Stimulated activated CD4-positive, alpha-beta T cell treated with anti-CD3 and anti-CD28 coated beads, Interleukin-4, amount 100 ng/mL, for 48 hours (primary cell): ENCODE results near the gene TNS1.

ENCODE experiments used
- DNase-seq, 2 donors: peaks; one replicate each; pipeline ENCODE4 v3.0.0-alpha.2; 2020; ENCODE audit warnings: low read depth in 2 of 2

Gene TNS1

DNA sequence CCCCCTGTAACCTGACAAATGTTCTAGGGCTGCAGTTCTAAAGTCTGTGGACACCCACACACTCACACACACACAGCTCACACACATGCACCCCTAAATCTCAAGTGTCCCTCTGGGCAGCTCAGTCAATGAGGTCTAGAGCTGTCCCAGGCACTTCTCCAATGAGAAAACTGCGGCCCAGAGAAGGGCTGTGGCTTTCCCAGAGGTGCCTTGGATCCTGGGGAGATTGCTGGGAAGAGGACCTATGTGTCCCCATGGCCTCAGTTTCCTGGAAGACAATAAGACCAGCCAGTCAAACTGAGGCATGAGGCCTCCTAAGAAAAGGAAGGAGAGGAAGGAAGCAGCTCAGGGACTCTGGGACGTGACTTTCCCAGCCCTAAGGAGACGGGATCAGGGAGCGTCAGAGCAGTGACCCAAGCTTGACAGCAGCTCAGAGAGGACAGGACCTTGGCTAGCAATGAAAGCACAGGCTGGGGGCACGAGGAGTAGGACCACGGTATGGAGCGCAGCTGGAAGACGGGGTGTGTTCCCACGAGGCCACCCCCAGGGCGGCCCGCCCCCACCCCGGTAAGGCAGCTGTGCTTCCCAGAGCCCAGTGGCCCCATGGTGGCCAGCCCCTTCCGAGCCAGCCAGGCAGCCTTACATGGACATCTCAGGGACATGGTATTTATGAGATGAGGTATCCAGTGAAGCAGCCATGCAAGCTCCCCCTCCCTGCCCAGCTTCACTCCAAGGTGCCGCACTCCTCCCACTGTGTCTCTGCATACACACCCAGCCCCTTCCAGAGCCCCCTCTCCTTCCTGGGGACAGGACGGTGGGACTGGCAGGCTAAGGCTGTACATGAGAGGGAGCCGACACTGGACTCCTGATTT is 46.0 kb downstream of the TNS1 start:
- DNase-seq = no peak

DNA sequence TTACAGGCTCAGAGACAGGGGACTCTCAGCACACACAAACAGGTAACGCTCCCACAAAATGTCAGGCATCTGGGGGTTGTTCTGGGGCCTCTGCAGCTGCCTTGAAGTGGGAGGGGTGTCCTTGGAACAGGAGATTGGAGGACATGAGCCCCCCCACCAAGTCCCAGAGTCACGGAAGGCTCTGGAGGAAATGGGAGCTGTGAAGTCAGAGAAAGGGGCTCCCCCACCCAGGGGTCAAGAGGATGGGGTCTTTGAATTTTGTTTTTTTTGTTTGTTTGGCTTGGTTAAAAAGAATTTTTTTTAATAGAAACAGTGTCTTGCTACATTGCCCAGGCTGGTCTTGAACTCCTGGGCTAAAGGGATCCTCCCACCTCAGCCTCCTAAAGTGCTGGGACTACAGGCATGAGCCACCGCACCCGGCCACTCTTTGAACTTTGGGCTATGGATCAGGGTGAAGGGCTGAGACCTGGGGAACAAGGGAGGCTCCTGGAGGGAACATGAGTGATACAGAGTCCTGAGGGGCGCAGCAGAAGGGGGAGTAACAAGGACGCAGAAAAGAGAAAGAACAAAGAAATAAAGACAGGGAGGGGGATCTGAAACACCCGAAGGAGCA is 46.8 kb downstream of the TNS1 start:
- no peak for DNase-seq

DNA sequence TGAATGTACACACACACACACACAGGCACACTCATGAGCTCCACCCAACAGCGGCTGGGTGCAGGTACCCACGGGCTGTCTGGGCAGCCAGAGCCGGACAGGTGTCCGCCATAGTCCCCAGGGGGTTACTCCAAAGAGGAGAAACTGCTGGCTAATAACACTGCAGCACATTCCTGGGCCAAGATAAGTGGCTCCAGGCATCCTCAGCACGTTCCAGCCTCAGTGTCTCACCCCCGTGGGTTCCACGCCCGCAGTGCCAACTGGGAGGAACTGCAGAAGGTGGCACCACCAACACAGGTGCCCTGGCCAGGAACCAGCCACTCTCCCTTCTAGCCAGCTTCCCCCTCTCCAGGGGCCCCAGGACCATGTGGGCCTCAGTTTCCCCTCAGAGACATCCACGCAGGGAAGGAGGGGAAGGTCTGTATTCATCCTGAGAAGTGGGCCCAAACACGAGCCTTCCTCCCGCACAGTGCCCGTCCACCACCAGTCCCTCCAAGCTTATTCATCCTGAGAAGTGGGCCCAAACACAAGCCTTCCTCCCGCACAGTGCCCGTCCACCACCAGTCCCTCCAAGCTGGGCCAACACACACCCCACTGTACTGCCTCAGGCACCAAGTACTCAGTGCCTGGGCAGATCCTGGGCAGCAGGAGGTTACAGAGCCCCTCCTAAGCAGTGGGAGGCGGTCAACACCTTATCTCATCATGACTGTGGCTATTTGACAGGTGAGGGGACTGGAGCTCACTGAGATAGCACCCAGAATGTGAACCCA is 47.6 kb downstream of the TNS1 start:
- DNase-seq = no peak

DNA sequence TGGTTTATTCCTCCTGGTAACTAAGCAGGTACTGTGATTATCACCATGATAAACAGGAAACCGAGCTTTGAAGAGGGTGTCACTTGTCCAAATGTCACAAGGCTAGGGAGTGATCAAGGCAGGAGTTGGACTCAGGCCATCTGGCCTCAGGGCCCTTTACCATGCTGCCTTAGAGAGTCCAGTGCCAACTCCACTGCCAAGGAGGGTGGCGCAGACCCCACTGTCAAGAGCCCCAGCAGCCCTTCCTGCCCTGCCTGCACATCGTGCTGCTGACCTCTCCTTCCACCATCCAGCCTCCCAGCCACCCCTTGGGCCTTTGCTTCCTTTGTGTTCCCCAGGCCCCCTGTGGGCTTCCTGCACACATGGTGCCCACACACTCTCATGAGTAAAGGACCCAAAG is 48.3 kb downstream of the TNS1 start:
- DNase-seq = no peak

DNA sequence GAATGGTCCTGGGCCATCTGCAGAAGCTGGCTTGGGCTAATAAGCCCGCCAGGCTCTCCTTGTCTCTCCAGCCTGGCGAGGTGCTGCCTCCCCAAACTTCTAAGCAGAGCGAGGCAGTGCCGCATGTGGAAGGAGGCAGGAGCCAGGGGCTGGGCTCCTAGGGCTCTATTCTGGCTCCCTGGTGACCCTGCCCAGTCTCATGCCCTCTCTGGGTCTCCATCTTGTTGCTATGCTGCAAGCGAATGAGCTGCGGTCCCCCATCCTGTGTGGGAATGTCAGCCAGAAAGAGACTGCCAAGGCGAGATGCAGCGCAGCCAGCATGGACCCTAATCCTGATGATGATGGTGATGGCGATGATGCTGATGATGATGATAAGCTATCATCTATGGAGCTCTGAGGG is 48.7 kb downstream of the TNS1 start:
- DNase-seq = no peak

DNA sequence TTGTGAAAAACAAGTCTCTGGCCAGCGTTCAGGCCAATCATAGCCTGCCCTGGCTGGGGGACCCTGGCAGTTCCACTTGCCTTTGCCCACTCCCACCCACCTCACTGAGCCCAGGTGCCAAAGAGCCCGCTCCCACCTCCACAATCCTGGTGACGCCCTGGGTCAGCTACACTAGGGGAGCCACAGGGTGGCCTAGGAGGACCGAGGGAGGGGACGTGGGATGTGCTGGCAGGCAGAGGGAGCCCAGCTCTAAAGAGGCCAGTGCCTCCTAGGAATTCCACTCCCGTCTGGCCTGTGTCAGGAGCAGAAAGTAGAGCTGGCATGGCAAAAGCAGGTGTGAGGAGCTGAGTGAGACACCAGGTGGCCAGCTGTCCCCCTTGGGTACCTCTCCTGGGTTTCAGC is 49.3 kb downstream of the TNS1 start:
- no peak for DNase-seq

DNA sequence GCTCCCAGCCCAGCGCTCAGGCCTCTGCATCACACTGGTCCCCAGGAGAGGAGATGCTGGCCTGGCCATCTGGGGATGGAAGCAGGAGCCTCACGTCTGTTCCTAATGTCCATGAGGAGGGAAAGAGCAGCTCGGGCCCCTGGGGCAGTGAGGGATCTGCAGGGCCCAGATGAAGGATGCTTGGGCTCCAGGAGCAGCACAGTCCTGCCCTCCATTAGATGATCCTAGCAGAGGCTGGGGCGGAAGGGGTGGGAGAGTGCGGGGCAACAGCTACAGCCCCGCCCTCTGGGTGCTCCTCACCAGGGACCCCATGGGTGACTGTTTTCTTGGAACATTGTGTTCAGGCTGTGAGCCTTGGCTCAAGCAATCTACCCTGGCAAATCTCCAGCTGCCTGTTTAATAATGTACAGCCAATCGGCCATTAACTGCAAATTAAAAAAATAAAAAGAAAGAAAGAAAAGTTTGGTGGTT is 49.7 kb downstream of the TNS1 start:
- DNase-seq = no peak

DNA sequence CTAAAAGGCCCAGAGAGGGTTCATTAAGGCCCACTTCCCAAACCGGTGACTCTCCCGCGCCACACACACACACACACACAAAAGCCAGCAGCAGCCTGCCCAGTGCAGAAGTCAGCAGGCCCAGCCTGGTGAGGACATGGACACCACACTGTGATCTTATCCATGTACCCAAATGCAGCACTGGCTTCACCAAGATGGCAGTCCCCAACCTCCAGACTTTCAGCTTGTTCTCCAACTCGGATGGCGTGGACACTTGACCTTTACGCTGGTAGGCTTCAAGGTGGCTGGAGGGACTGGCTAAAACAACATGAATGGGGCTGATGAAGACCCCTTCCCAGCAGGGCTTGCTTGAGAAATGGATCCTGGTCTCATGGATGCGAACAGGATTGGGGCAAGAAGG is 50.4 kb downstream of the TNS1 start:
- no peak for DNase-seq

DNA sequence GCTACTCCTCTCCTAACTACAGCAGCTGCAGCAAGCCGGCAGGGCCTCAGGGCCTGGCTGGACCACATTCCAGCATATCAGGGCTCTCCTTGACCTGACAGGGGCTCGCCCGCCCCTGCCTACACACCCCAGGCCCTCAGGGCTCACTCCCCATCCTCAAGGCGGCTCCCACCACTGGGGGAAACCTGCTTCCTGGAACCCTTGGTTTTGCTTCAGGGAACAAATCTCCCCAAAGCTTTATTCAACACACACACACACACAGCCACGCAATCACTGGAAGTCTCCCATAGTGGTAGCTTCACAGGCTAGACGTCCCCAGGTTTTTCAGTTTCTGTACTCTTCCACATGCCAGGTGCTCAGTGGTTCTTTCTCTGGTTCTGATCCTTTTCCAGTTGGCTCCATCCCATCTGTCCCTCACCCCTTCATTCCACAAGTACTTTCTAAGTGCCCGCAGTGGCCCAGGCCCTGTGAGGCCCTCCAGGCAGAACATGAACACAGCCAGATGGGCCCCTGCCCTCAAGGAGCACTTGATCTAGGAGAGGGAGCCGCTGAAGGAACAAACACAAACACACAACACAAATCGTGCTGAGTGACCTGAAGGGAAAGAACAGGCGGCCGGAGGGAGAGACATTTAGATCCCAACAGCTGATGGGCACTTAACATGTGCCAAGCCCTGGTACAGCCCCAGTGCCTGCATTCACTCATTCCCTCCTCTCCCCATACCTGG is 51.1 kb downstream of the TNS1 start:
- DNase-seq = no peak

DNA sequence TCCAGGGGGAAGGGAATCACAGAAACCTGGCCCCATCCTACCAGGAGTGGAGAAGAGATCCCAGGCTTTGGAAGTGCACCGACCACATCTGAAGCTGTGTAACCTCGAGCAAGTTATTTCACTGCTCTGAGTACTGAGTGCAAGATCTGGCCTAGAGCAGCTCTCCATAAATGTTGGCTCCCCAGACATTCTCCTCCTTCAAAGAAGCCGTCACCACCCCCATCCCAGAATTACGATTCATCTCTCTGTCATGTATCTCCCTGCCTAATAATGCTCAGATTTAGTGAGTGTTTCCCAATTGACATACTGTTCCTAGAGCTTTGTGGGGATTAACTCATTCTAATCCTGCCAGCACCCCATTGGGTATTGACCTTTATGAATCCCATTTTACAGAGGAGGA is 51.7 kb downstream of the TNS1 start:
- DNase-seq = no peak

DNA sequence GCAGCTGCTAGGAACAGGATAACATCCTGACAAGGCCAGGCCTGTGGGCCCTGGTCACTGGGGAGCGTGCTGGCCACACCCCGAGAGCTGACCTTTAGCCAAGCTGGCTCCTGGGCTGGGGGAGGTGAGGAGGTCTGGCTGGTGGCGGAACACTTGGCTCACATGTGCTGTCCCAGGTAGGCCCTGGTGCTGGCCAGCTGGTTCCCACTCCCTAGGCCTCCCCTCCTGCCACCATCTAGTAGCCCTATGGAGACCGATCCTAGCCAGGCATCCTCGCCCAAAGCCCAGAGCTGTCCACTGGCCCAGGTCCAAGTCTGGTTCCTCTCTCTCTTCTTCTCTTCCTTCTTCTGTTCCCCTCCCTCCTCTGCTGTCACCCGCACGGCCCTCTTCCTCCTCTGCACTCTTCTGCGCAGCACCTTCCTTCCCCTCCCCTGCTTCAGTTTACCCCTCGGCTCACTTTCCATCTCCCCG is 52.4 kb downstream of the TNS1 start:
- DNase-seq = no peak

DNA sequence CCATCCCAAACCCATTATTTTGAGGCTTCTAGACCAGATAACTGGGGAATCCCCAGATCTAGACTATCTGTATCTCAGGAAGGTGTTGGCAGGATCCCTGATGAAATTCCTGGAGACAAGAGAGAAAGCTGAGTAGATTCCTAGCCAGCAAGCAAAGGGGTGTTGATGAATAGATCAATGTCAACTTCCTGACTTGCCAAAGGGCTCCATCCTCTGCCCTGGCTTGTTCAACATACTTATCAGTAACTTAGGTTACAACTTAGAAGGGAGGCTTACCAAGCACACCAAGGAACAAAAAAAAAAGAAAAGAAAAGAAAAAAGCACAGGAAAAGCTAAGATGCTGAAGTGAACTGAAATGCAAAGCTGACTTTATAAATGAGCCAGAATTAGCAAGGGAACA is 53.3 kb downstream of the TNS1 start:
- DNase-seq = no peak

DNA sequence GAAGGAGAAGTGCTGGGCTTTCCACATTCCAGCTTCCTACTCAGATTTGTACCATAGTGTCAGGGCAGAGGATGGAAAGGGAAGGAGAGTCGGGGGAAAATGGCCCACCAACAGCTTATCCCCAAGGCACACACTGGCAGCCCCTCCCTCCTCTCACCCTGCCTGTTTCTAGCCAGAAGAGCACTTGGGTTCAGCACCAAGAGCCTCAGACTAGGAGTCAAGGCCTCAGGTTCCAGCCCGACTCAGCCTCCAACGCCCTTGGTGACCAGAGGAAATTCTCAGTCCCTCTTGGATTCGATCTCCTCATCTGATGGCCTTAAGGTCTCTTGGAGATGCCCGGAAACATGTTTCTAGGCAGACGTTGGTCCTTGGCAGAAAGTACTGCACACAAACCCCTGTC is 53.9 kb downstream of the TNS1 start:
- no peak for DNase-seq

DNA sequence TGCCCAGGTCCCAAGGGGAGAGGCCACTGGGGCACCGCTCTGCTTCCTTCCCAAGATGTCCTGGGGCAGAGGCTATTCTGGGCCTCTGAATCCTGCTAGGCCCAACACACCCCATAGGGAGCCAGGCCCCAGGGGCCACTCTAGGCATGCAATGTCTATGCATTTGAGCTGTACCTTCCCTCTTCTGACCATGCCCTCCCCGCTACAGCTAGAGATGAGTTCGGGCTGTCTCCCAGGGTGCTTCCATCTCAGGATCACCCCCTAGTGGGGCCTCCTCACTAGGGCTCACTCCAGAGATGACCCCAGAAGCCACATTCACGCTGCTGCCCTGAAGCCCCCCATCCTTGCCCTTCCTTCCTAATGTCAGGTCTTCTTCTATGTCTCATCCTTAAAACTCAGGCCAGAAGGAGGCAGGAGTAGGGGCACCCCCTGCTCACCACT is 54.4 kb downstream of the TNS1 start:
- DNase-seq = no peak

DNA sequence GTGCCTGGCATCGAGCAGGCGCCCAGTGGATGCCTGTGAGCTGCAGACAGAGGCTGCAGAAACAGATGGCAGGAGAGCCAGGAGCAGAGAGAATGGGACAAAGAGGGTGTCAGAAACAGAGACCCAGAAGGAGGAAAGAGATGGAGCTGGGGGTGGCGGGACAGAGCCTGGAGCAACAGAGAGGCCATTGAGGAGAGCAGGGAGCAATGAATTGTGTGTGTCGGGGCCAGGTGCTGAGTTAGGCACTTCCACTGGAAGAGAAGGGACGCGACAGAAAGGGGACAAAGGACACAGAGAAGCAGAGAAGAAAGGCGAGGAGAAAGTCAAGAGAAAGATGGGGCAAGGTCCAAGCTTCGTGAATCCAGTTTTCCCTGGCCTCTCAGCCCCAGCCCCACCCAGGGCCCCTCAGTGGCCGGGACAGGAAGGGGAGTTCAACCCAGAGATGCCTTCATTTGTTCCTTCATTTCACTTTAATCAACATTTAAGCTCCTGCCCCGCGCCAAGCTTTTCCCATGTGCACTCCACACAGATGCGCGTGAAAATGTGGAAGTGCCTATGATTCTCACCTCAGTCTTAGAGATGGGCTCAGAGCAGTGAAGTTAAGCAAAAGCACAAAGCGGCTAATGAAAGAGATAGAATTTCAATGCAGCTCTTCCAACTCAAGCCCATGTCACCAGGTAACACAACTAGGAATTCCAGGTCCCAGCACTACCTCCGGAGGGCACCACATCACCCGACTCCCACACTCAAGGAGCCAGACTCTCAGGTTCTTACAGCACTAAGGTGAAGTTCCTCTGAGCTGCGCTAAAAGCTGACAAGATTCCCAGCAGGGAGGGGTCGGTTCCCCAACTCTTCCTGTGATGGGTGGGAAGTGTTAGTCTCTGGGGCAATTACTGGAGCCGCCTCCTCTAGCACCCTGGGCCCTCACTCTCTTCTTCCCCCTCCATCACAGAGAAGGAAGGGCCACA is 55.1 kb downstream of the TNS1 start:
- DNase-seq = no peak

DNA sequence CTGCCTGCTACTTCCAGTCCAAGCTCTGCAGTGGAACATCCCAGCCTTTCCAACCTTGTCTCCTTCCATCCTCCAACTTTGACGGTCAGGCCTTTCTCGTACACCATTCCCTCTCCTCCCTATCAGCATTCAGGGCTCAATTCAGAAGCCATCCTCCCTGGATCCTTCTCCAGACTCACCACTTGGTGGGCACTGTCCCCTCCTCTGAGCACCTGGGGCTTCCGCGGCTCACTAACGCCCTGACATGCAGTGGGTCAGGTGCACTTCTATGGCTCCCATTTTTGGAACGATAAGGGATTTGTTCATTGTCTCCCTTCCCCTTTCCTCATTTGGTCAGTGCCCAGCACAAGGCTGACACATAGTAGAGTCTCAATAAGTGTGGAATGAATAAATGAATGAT is 56.7 kb downstream of the TNS1 start:
- no peak for DNase-seq

DNA sequence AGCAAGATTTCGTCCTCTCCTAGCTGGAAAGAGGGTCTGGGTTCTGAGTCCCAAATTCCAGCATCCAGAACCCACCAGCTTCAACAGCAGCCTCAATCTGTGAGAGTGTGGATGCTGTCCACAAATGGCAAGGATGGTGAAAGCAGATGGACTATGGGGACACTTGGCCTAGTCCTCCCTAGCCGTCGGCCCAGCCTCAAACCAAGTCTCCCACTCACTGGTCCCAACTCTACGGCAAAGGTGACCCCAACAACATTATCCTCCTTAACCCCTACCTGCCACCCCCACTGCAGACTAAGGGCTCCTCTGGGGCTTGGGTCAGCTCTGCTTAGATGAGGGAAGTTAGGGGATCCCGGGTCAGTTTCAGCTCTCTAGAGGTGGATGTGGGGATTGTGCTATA is 57.3 kb downstream of the TNS1 start:
- DNase-seq = no peak

DNA sequence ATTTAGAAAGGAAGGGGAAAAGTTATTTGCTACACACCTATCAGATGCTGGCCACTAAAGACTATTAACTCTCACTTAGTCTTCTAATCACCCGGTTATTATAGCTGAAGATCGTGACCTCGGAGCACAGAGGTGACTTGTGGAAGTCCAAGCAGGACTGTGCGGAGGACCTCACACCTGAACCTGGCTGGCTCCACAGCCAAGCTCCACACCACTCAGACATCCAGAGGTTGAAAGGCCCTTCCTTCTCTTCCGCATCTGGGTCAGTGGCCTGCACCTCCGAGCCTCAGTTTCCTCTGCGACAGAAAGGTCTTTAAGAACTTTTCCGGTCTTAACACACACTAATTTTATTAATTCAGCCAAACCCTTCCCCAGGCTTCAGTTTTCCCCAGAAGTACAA is 57.9 kb downstream of the TNS1 start:
- no peak for DNase-seq

DNA sequence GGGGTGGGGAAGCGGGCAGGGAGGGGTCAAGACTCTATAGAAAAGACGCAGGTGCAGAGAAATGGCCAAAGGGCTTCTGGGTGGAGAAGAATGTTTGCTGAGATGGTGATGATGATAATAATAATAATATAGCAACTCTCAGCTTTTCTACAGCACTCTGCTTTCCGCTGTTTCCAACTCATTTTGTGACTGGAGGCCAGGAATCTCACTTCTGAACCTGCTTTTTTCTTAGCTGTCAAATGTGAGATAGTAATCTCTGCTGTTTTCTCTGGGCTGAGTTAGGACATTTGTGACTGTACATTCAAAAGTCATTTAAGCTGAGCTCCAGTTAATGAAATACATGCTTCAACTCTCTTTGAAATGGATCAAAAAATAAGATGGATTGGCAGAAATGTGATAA is 58.4 kb downstream of the TNS1 start:
- DNase-seq = no peak

DNA sequence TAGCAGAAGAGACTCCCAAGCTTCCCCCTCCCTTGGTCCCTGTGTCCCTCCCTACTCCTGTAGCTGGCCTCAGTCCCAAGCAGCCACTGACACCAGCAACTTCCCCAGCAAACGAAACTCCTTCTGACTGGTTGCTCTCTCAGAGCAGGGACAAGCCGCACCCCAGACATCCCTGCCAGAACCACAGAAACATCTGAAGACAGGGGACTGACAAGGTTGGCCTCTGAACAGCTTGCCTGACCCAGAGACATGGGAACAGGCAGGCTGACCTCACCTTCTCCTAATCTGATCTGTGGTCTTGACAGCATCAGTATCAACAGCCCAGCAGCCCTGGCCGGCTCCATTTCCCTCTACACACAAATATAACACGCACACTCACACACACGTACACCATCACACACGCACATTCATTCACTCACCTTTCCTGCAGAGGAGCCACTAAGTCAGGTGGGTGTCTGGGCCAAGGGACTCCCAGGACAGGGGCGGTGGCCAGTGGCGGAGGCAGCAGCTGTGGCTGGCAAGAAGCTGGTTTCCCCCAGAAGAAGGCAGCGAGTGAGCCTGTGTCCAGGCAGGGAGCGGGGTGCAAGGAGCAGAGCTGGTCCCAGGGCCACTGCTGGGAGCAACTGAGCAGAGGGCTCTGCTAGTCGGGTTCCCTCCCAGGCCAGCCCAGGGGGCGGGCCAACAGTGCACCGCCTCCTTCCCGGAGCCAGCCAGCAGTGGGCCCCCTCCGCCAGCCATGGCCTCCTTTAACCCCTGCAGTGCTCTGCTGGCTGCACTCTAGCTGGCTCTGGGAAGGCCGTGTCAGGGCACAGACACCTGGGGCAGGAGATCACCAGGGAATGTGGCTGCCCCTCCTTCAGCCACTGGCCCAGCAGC is 59.1 kb downstream of the TNS1 start:
- no peak for DNase-seq
